Daoy (cell line): ENCODE results near the gene KCTD18. TPM values are rescaled to one million over a fixed set of nuclear protein-coding genes. Genes with fewer than 3 reads are reported as not detected.
A peak's percentile ranks its signal among the peaks of the same experiment; 100 is the strongest.

ENCODE experiments used
- DNase-seq: peaks from one replicate; pipeline ENCODE4 v3.0.0-alpha.2; 2015; ENCODE audit warnings: low read depth
- total RNA-seq: library from RNA; depleted of rRNA; stranded (reverse); fragments of >200 nt; shearing (Covaris generic); gene quantifications from 2 replicates; pipeline ENCODE4 v1.2.3, GENCODE V29; 2014; rRNA removed

Gene KCTD18
- total RNA-seq, 1 experiment from 2014 or later, result 9.9 TPM

GRCh38 chr2:200455958-200456421 is 53.9 kb downstream of the KCTD18 start:
- no peak for DNase-seq

DNA sequence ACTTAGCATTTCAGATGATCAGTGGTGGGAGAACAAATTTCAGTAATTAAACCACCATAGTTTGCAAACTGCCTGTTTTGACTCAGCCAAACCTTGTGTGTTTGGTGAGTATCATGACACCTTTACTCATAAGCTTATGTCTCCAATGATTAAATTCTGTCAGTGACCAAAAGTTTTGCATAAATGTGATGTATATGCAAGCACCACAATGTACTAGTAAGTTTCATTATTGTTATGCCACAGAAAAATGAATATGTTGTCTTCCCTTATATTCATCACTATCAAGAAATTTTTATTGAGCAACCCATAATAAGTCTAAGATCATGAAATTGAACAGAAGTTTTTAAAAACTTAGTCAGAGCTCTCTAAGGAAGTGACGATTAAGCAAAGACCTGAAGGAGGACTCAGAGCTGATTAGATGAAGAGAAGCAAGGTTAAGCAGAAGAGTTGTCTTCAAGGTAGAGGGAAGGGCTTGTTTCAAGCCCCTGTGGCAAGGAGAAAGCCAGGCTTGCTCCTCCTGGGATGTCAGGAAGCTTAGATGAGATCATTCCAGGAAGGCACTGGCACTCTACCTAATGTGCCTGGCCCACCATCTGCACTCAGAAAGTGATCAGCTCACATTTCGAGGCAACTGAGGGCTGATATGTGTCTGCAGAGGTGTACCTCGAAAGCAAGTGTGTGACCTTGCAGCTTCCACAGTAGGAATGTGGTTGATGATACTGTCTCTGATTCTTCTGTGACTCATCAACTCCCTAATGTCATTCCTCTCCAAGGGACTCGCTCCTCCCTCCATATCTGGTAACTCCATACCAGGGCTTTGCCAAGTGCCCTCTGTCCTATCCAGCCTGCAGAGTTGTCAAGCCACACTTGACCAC is 54.7 kb downstream of the KCTD18 start:
- peak; percentile 55 for DNase-seq

- no peak for DNase-seq
Observed at GRCh38 chr2:200453853-200454534, 55.9 kb downstream of the KCTD18 start.

DNA sequence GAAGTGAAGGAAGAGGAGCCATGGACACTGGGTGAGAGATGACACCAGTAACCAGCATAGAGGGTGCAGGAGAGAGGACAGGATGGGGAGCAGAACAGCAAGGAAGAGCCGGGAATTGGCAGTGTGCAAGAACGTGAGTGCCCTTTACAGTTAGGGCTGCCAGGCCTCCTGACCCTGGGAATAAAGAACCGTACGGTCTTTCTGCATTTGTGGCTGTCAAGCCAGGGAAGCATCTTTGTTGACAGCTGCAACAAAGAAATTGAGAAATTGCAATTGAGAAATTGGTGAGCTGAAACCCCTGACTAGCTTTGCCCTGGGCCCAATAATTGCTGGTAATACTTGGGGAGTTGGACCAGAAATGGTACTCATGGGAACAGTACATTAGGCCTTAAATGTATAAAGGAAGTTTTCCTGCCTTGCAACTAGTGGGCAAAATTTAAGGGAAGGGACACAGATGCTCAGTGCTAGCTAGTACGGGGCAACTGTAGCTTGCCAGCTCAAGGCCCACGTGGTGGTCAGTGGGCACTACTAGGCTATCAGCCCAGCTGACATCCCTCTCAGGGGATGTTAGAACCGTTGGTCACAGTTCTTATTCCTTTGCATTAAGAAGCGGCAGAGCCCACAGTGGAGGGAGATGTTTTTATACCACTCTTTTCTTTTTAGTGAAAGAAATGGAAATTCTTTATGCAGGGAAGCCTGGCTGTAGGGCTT is 56.6 kb downstream of the KCTD18 start:
- no peak for DNase-seq

GRCh38 chr2:200452377-200452776 is 57.5 kb downstream of the KCTD18 start:
- DNase-seq, result no peak

DNA sequence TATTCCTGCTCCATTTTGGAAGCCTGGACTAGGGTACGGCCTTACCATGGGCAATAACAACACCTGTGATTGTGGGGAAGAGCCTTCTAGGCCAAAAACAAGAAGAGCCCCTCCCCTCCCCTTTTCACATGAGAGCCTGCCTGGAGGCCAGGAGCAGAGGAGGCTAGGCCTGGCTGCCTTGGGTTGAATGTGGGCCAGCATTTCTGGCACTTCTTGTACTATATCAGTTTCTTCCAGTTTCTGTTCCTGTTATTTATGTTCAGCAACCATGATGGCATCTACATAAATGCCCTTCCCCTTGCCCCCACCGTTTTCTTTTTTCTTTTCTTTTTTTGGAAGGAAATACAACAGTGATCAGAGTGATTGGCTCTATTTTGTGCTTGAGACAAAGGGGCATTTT is 58.4 kb downstream of the KCTD18 start:
- DNase-seq, result no peak

DNA sequence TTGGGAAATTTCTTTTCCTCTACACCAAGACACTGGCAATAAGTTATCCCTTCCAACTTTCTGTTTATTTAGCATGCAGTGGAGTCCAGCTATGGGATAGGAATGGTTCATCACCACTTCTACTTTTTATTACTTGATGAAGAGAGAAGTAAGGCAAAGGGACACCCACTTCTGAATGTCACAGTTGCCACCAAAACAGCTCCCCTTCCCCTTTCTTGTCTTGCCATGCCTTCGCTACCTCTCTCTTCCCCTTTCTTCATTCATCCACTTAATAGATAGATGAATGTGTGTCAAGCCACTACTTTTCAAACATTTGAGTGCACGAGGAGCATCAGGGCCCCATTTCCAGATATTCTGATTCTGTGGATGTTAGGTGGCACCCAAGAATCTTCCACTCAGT is 59.6 kb downstream of the KCTD18 start:
- no peak for DNase-seq

DNA sequence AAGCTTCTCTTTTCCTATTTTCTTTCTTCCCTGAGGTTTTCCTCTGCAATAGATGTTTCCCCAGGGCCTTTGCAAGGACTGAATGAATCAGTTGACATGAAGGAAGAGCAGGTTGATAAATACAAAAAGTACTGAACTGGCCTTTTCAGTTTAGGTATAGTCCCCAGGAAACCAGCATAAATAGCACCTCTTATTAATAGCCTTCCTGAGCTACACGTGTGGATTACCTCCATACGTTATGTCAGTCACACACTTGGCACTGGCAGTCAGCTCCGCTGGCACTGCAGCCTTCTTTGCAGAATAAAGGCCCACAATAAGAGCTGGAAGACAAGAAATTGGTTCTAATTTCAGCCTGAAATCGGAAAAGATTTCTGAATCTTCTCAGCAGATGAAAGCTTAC is 60.7 kb downstream of the KCTD18 start:
- no peak for DNase-seq

- no peak for DNase-seq
Observed at GRCh38 chr2:200448455-200448854, 61.4 kb downstream of the KCTD18 start.

GRCh38 chr2:200447139-200447855 is 62.6 kb downstream of the KCTD18 start:
- no peak for DNase-seq

GRCh38 chr2:200446612-200447011 is 63.3 kb downstream of the KCTD18 start:
- DNase-seq, result no peak

- no peak for DNase-seq
Observed at GRCh38 chr2:200445284-200445683, 64.6 kb downstream of the KCTD18 start.

- DNase-seq, result no peak
Observed at GRCh38 chr2:200444530-200444929, 65.3 kb downstream of the KCTD18 start.

GRCh38 chr2:200443916-200444315 is 66.0 kb downstream of the KCTD18 start:
- DNase-seq, result no peak

DNA sequence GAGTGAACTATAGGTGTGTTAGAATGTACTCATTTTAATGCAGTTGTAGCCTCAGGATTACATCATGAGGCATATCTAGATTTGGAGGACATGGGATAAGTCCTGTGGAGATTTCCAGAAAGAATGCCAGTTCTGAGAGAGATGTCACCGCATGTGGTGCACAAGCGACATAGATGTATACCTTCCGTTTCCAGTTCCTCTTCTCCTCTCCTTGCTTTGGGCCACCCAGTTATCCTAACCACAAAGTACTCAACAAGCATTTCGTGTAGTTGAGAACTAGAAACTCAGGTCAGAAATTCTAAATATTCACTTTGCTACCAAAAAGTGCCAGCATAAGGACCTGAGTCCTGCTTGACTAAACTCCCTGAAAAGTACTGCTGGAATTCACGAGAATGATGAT is 66.5 kb downstream of the KCTD18 start:
- no peak for DNase-seq

GRCh38 chr2:200442471-200442870 is 67.4 kb downstream of the KCTD18 start:
- DNase-seq, result no peak

DNA sequence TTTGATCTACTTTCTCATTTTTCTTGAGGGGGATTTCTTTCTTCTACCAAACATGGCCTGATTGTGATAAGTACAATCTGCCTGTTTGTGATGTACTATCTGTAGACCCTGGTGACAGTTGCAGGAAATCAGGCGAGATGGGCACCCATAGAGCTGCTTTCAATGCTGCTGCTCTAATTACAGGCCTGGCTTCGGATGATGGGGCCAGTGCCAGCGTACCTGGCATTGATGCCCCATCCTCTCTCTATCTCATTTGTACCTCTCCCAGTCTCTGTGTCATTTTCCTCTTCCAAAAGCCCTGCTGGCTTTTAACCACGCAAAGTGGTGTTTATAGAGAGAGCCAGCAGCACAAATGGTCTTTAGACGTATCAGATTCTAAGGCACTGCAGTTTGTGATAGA is 69.9 kb downstream of the KCTD18 start:
- no peak for DNase-seq

Other genes with a start within 250 kb of the KCTD18 start
- 64.1 and 66.2 TPM in 2 replicates for gene SPATS2L, start 203.4 kb downstream of the KCTD18 start, total RNA-seq
- gene SGO2, start 16.1 kb upstream of the KCTD18 start, total RNA-seq, result 26.4 and 32.5 TPM in 2 replicates
- gene AOX1, start 75.9 kb upstream of the KCTD18 start, total RNA-seq, result 2.3 and 11.7 TPM in 2 replicates